Smooth muscle cell (in vitro differentiated cells): ENCODE data around the gene PKD2L2. TPM values are rescaled to one million over a fixed set of nuclear protein-coding genes. Genes with fewer than 3 reads are reported as not detected.
"Not testable (repeated sequence)": the region's sequence is repeated elsewhere in the genome, so short reads cannot be mapped to it uniquely, and the experiment has no call there.

Source experiments
- DNase-seq: peaks from one replicate; lab custom pipeline; 2025; ENCODE audit not compliant: unreplicated experiment; lab: John Stamatoyannopoulos, UW
- H2AFZ ChIP-seq: fragments of 200-600 bp; sonication (generic); 2 replicates; pipeline ENCODE4 v1.6.0; 2016; ENCODE audit warnings: antibody characterized with exemption, low read depth, mild to moderate bottlenecking
- H3F3A ChIP-seq: fragments of 200-600 bp; sonication (generic); 2 replicates; pipeline ENCODE4 v1.6.0; 2017; ENCODE audit warnings: antibody characterized with exemption, low read depth
- H3K27ac ChIP-seq: fragments of 200-600 bp; sonication (generic); 2 replicates; pipeline ENCODE4 v1.5.1; 2016; ENCODE audit warnings: low read depth, mild to moderate bottlenecking
- H3K27me3 ChIP-seq: fragments of 200-600 bp; sonication (generic); 2 replicates; pipeline ENCODE4 v1.6.1; 2016; ENCODE audit warnings: low read depth, mild to moderate bottlenecking
- H3K36me3 ChIP-seq: fragments of 200-600 bp; sonication (generic); 2 replicates; pipeline ENCODE4 v1.5.1; 2016; ENCODE audit warnings: low read depth
- H3K4me1 ChIP-seq: fragments of 200-600 bp; sonication (generic); 2 replicates; pipeline ENCODE4 v1.5.1; 2016; ENCODE audit warnings: low read depth
- H3K4me2 ChIP-seq: fragments of 200-600 bp; sonication (generic); 2 replicates; pipeline ENCODE4 v1.6.0; 2016; ENCODE audit warnings: mild to moderate bottlenecking
- H3K4me3 ChIP-seq: fragments of 200-600 bp; sonication (generic); 2 replicates; pipeline ENCODE4 v1.5.1; 2016; ENCODE audit warnings: mild to moderate bottlenecking
- H3K79me2 ChIP-seq: fragments of 200-600 bp; sonication (generic); 2 replicates; pipeline ENCODE4 v1.6.0; 2016; ENCODE audit warnings: low read depth, mild to moderate bottlenecking
- H3K9ac ChIP-seq: fragments of 200-600 bp; sonication (generic); 2 replicates; pipeline ENCODE4 v1.6.0; 2016; ENCODE audit warnings: low read depth
- H3K9me3 ChIP-seq: fragments of 200-600 bp; sonication (generic); replicated peaks from 2 replicates; pipeline ENCODE4 v1.5.1; 2016; ENCODE audit warnings: low read depth
- H4K20me1 ChIP-seq: fragments of 200-600 bp; sonication (generic); 2 replicates; pipeline ENCODE4 v1.6.0; 2016; ENCODE audit warnings: low read depth
- WGBS: methylation state at CpG from one replicate; pipeline ENCODE4 v1.1.7; 2016; ENCODE audit warnings: low lambda C conversion rate; 5-methylcytosine and 5-hydroxymethylcytosine counted together
- polyA plus RNA-seq: library from polyadenylated mRNA; unstranded; fragments of >200 nt; fragmentation: Nextera tagmentation; extraction: Ambion mirVana; gene quantifications from 2 replicates; pipeline ENCODE4 v1.2.1, GENCODE V29; 2016
- total RNA-seq: library from RNA; depleted of rRNA; stranded (reverse); fragments of >200 nt; gene quantifications from 2 replicates; pipeline ENCODE4 v1.2.3, GENCODE V29; 2014
- TF ChIP-seq, protein P1 (sequence below): fragments of 200-600 bp; sonication (generic); IDR thresholded peaks from 2 replicates; pipeline ENCODE4 v1.5.1; 2017; ENCODE audit warnings: borderline replicate concordance, mild to moderate bottlenecking, antibody characterized with exemption; ENCODE audit not compliant: insufficient read depth, poor library complexity, severe bottlenecking

The PKD2L2 gene
- total and polyA plus RNA-seq, 2 experiments from 2014 or later = 0.19 TPM; not detected in 1

DNA sequence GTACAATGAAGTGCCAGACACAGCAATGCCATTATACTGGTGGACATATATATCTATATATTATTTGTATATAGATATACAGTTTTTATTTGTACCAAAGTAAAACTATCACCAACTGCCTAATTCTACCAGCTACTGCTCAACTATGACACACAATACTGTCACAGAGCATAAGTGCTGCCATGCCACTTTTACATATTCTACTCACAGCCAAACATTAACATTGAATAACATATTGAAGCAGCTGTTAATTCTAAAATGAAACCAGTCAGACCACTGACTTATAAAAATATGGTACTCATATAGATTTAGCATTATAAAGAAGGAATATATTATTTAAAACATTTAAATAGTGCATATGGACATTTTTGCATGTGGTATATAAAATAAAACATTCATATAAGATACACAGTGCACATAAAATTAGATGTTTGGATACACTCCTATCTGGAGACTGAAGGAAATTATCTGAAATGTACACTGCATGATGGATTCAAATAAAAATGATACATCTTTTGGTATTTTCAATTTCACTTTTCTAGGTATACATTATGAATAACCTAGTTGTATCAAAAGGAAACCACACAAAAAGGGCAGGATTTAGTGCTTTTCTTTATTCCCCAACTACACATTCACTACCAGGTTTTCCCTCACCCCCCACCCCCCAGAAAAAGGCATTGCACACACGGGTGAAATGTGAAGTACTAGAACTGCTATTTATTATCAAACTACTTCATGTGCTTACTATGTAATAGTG lies 48.9 kb downstream of the PKD2L2 start:
- Histone ChIP-seq H3K4me3 (no peak overlapping the region), H3K27ac (no peak overlapping the region), H2AFZ (no peak overlapping the region), H3K9ac (no peak overlapping the region), H3K4me1 (no peaks in the 10 kb centered on the region), H3K36me3 (peaks cover 20% of the 10 kb centered on the region), H3K27me3 (no peaks in the 10 kb centered on the region), H3K4me2 (no peak overlapping the region), H3K79me2 (no peaks in the 10 kb centered on the region), H3K9me3 (no peaks in the 10 kb centered on the region), H4K20me1 (no peaks in the 10 kb centered on the region), H3F3A (no peaks in the 10 kb centered on the region)
- WGBS = 94% methylated on average over 1 of the region's 1 CpG
- TF ChIP-seq, protein P1, sequence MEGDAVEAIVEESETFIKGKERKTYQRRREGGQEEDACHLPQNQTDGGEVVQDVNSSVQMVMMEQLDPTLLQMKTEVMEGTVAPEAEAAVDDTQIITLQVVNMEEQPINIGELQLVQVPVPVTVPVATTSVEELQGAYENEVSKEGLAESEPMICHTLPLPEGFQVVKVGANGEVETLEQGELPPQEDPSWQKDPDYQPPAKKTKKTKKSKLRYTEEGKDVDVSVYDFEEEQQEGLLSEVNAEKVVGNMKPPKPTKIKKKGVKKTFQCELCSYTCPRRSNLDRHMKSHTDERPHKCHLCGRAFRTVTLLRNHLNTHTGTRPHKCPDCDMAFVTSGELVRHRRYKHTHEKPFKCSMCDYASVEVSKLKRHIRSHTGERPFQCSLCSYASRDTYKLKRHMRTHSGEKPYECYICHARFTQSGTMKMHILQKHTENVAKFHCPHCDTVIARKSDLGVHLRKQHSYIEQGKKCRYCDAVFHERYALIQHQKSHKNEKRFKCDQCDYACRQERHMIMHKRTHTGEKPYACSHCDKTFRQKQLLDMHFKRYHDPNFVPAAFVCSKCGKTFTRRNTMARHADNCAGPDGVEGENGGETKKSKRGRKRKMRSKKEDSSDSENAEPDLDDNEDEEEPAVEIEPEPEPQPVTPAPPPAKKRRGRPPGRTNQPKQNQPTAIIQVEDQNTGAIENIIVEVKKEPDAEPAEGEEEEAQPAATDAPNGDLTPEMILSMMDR = no peak
- no peak for DNase-seq

DNA sequence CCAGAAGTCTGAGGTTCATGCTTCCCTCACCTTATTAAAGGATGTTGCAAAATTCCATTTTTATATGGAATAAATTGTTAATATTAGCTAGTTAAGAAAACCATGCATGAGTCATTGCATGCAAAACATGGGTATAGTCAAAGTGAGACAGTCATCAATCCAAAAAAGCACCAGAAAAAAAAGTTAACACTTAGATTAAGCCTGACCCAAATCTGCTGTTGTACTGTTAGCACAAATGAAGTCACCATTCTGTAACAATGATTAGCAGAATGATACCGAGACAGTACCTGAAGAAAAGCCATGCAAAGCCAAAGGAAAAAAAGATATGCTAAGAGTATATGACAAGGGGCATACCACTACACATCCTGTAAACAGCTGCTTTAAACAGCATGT lies 49.5 kb downstream of the PKD2L2 start:
- Histone ChIP-seq H3K4me3 (no peak overlapping the region), H3F3A (no peaks in the 10 kb centered on the region), H3K36me3 (peaks cover 20% of the 10 kb centered on the region), H4K20me1 (no peaks in the 10 kb centered on the region), H2AFZ (no peak overlapping the region), H3K27ac (no peak overlapping the region), H3K9ac (no peak overlapping the region), H3K4me1 (no peaks in the 10 kb centered on the region), H3K27me3 (no peaks in the 10 kb centered on the region), H3K9me3 (no peaks in the 10 kb centered on the region), H3K4me2 (no peak overlapping the region), H3K79me2 (no peaks in the 10 kb centered on the region)
- WGBS = 93% methylated on average over 1 of the region's 1 CpG
- TF ChIP-seq, protein P1 = no peak
- DNase-seq = no peak

DNA sequence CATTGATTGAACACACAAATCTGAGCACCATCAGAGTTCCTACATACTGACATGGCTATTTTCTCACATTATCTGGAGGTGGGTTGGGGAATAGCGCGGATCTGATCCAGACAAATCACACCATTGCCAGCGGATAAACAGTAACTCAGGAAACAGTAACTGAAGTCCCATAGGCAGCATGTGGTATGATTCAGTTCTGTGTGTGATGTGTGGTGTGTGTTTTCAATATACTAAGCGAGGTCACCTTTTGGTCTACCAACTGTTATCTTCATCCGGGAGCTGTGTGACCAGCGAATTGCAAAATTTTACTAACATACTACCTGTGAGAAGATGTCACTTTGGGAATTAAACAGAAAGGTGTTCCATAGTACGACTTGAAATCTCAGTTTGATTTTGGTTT lies 50.1 kb downstream of the PKD2L2 start:
- no peak overlapping the region for H3K4me2 ChIP-seq
- no peak for DNase-seq
- no peak overlapping the region for H3K4me3 ChIP-seq
- H3K9me3 ChIP-seq = no peaks in the 10 kb centered on the region
- no peak overlapping the region for H2AFZ ChIP-seq
- H3K4me1 ChIP-seq = no peaks in the 10 kb centered on the region
- no peak overlapping the region for H3K9ac ChIP-seq
- TF ChIP-seq, protein P1 = no peak
- peaks cover 25% of the 10 kb centered on the region for H3K36me3 ChIP-seq
- H3K79me2 ChIP-seq = no peaks in the 10 kb centered on the region
- no peaks in the 10 kb centered on the region for H4K20me1 ChIP-seq
- no peak overlapping the region for H3K27ac ChIP-seq
- WGBS = 81% methylated on average over 7 of the region's 7 CpGs
- no peaks in the 10 kb centered on the region for H3F3A ChIP-seq
- no peaks in the 10 kb centered on the region for H3K27me3 ChIP-seq

DNA sequence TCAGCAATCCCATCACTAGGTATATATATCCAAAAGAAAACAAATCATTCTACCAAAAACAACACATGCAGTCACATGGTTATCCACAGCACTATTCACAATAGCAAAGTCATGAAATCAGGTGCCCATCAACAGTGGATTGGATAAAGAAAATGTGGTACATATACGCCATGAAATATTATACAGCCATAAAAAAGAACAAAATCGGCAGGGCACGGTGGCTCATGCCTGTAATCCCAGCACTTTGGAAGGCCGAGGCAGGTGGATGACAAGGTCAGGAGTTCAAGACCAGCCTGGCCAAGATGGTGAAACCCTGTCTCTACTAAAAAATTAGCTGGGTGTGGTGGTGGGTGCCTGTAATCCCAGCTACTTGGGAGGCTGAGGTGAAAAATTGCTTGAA lies 55.0 kb downstream of the PKD2L2 start:
- peaks cover 46% of the 10 kb centered on the region for H3K36me3 ChIP-seq
- not testable (repeated sequence) for H3K4me3 ChIP-seq, H2AFZ ChIP-seq, H3K9me3 ChIP-seq, H3K27me3 ChIP-seq, H3K79me2 ChIP-seq, H3K9ac ChIP-seq, DNase-seq, H4K20me1 ChIP-seq, H3K27ac ChIP-seq, H3K4me2 ChIP-seq, H3K4me1 ChIP-seq, H3F3A ChIP-seq
- 100% methylated on average over 4 of the region's 4 CpGs for WGBS
